NOMO-1 treated with dmso at 0.1 percent for 144 hours (cell line): Measurements from ENCODE around the gene FAM9C.
"Not testable (repeated sequence)": the region's sequence is repeated elsewhere in the genome, so short reads cannot be mapped to it uniquely, and the experiment has no call there.

ENCODE experiments used
- DNase-seq: peaks from one replicate; lab custom pipeline; 2025; ENCODE audit not compliant: unreplicated experiment; lab: John Stamatoyannopoulos, UW

Gene FAM9C

GRCh38 chrX:13044441-13044840, at the start of gene FAM9C:
Gene FAM9C, minus strand, starts transcription at chrX:13044620. Its CDS starts 831 bp downstream, at chrX:13043789.
- DNase-seq = no peak

DNA sequence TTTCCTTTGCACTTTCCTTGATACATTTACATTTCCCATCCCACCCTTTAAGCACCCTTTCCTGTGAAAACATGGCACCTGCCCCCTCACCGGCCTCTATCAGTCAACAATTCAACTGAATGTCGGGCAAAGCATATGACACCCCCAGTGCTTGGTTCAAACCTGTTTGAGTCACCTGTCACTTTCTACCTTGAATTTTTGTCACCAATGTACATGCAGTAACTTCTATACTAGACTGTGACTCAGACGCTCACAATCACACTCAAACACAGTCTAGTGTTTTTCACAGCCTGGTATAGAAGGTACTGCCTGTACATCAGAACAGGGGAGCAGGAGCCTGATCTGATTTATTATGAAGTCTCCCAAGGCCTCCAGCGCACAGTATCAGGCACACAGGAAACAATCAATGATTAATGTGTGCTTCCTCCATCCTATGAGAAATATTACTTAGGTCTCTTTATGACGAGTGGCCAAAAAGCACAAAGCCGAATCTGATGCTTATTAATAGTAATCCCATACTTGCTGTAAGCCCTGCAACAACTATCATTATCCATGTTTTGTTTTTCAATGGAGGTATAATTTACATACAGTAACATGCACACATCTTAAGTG, 49.2 kb upstream of the FAM9C start:
- no peak for DNase-seq

DNA sequence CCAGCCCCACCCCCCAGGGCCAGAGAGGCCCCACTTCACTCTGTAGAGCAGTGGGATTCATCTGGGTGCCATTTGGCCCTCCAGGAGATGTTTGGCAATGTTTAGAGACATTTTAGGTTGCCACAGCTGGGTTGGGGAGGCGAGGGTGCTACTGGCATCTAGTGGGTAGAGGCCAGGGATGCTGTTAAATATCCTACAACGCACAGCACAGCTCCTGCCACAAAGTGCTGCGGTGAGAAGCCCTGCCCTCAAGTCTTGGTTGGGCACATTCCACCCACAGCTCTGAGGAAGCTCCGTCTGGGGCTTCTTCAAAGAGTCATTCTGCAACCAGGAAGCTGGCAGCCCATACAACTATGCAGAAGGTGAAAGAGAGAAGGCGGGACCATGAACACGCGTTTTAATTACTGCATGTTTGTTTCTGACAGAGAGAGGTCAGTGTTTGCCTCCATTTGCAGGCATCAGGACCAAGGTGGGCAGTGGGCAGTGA, 48.1 kb upstream of the FAM9C start:
- peak; percentile 94 for DNase-seq

GRCh38 chrX:13091111-13091765, 46.8 kb upstream of the FAM9C start:
- DNase-seq = peak; percentile 91

- DNase-seq = peak; percentile 38
These were observed 46.1 kb upstream of the FAM9C start for GRCh38 chrX:13090339-13091110.

- no peak for DNase-seq
These were observed 45.6 kb upstream of the FAM9C start for GRCh38 chrX:13090027-13090338.

DNA sequence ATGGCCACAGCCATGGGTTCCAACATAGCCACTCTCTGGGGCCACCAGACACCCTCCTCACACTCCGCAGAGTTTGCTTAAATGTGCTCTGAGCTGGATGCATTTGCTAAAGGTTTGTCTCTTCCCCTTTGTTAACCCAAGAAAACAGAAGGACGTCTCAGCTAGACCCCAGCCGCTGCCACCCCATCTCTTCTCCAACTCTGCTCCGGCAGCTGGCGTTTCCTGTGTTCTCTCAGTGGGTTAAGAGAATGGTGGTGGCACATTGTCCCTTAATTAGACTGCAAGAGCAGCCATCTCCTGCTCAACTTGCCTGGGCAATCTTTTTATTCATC, 43.7 kb upstream of the FAM9C start:
- no peak for DNase-seq

DNA sequence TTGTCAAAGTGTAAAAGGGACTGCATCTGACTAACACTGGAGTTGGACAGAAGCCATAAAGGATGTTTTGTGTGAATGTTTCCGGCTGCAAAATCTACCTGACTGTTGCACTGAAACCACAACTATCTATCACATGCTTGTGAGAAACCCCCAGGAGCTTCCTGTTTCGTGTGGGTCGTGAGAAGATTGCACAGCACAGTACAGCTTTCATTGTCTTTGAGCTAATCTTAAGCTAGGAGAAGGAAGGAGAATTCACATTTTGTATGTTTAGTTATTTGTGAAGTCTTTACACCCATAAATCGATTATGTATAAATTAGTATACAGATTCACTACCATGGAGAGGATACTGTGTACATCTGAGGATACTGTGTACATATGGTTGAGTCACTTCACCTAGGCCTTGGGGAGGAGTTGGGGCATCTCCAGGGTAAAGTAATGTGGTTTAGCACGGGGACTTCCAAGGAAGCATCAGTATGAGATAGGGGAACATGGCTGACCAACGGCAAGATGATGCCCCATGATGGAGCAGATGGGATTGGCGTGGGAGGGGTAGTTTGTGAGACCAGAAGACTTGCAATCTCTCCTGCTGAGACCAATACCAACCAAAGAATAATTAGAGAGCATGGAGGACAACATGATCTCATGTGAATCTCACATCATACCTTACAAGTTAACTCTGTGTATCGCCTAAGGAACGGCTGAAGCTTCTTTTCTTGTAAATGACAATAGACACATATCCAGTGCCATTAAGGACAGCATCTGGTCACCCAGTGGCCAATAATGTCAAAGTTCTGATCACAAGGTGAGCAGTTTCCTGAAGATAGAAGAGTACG, 43.1 kb upstream of the FAM9C start:
- peak; percentile 87 for DNase-seq

DNA sequence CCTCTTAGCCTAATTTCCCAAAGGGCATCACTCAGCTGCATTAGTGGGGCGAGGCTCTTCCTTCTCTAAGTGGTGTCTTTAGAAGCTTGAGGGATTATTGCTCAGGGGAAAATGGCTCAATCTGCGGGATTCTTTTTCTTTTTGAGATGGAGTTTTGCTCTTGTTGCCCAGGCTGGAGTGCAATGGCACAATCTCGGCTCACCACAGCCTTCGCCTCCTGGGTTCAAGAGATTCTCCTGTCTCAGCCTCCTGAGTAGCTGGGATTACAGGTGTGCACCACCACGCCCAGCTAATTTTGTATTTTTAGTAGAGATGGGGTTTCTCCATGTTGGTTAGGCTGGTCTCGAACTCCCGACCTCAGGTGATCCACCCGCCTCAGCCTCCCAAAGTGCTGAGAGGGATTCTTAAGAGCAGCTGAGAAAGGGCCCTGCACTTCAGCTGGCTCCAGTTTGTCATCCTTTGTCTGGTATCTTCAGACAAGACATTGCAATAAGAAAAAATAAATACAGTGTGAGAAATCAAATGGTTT, 42.4 kb upstream of the FAM9C start:
- not testable (repeated sequence) for DNase-seq

DNA sequence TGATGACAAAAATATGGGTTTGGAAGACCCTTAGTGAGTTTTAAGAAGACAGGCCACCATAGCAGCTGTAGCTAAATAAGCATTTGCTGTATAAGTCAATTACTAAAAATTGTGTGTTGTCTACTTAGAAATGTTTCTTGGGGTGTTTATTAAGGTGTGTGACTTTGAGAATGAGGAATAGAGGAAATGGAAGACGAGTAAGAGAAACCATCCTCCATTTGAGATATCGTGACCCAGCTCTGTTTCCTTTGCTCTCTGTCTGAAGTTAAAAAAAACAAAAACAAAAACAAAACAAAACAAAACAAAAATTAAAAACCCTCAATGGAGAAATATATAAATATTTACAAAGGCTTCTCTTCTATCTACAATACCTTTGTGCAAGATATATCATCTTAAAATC, 41.7 kb upstream of the FAM9C start:
- no peak for DNase-seq

DNA sequence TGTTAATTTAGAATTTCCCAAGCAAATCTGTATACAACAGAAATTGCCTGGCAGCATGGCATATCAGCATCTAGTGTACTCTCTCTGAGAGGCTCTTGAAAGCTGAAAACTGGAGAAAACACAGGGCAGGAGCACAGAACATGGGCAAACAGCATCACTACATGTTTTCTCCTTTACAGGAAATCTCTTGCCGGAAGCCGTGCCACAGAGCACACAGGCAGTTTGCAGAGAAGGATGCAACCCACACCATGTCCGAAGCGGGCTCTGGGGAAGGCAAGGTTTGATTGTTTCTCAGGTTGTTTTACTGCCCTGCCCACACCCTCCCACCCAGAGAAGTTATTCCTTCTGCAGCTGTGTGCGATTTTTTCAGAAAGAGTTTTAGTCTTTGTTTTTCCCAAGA, 41.1 kb upstream of the FAM9C start:
- no peak for DNase-seq

DNA sequence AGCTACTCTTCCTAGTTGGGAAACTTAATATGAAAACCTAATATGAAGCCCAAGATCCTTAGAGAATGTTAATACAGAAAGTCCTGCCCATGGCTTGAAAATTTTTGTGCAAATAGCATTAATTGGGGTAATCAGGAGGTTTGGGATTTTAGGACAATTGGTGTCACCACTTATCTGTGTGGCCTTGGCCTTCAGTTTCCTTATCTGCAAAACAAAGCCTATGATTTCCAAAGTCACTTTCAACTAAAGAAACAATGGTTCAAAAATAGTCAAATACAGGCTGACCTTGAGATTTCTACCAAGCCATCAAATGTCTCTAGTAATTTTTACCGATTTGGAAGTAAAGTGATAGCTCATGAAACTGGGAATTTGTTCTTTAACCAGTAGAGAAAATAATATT, 40.2 kb upstream of the FAM9C start:
- DNase-seq = no peak

DNA sequence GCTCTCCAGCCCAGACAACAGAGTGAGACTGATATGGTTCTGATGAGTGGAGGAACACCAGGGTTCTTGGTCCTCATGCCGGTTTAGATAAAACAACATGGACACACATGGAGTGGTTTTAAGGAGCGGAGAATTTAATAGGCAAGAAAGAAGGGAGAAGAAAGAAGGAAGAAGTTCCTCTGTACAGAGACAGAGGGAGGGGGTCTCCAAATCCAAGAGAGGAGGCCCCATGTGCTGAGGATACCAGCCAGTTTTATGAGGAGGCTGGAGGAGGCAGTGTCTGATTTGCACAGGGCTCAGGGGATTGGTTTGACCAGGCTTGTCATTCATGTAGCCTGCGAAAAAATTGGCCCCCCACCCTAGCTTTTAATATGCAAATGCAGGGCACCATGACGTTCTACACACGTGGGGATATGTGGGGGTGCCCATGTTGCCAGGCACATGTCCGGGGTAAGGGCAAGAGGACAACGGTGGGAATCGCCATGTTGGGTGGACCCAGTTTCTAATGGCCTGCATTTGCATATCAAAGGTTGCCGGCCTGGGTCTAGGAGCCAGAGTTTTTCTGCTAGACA, 39.4 kb upstream of the FAM9C start:
- not testable (repeated sequence) for DNase-seq

GRCh38 chrX:13082206-13083065, 38.0 kb upstream of the FAM9C start:
- DNase-seq = no peak

DNA sequence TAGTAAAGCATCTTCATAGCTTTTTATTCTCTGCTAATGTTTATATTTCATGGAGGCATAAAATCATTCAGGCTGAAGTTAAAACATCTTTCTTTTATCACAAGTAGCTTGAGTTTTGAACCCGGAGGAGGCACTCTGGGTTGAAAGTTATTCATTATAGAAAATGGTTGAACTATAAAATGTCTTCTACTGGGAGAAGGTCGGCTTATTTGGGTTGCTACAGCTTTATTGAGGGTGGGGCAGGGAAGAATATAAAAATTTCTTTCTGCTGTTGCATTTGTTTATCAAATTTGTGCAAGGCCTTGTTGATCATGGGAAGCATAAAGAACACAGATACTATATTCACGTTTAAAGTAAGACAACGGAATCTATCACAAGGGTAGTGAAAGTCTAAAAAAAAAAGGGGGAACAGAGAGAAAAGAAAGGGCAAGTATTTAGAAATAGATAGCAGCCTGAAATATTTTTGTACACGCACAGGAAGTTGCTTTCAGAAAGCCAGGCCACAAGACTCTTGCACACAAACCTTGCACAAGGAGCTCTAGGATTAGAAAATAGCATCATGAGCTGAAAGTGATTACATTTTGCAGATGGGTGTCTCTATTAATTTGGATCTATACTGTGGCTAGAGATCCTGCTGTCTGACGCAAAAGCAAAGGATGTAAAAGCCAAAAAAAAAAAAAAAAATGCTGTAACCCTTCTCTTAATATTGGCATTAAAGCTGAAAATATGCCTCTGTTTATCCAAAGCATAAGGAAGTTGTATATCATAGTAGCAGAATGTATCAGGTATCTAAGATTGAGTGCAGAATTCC, 37.2 kb upstream of the FAM9C start:
- peak; percentile 93 for DNase-seq

DNA sequence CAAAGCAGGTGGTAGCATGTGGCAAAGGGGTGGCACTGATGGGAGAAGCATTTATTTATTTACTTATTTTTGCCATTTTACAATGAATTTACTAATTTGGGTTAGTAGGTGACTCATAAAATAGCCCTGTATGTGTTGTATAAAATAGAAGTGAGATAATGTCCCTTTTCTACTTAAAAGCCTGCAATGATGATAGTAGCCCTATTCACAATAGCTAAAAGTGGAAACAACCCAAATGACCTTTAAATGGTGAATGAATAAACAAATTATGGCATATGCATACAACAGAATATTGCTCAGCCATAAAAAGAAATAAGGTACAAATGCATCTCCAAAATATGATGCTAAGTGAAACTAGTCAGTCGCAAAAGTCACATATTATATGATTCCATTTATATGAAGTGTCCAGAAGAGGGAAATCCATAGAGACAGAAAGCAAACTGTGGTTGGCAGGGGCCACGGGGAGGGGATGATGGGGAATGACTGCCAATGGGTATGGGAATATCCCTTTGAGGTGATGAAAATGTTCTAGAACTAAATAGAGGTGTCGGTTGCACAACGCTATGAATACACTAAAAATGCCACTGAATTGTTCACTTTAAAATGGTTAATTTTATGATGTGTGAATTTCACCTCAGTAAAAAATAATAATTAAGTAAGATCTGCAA, 35.8 kb upstream of the FAM9C start:
- DNase-seq = no peak

- no peak for DNase-seq
These were observed 34.5 kb upstream of the FAM9C start for GRCh38 chrX:13078739-13079444.

- peak; percentile 73 for DNase-seq
These were observed 32.7 kb upstream of the FAM9C start for GRCh38 chrX:13077168-13077567.
